Panc1 (cell line): ENCODE data around the gene PHYHIPL. TPM values are rescaled to one million over a fixed set of nuclear protein-coding genes. Genes with fewer than 3 reads are reported as not detected.
"Not testable (repeated sequence)": the region's sequence is repeated elsewhere in the genome, so short reads cannot be mapped to it uniquely, and the experiment has no call there.

ENCODE experiments used
- ATAC-seq: fragments of 200-7000 bp; cut with Tn5 transposase; 2 replicates; pipeline ENCODE4 v1.9.1; 2020; ENCODE audit warnings: mild to moderate bottlenecking, moderate library complexity
- BruUV-seq: library from RNA; stranded (reverse); fragments of 400-500 nt; replicated peaks from 2 replicates; lab custom pipeline; 2021; lab: Mats Ljungman, UMichigan
- CTCF ChIA-PET: fragments of 300-600 bp; sonication (Branson Sonifier 250); formaldehyde crosslinking; loops from one replicate; lab custom pipeline; 2022; ENCODE audit warnings: antibody characterized with exemption; lab: Charles Lee
- POLR2A ChIA-PET: fragments of 300-600 bp; sonication (Branson Sonifier 250); formaldehyde crosslinking; loops from one replicate; lab custom pipeline; 2022; ENCODE audit warnings: antibody characterized with exemption; lab: Charles Lee
- DNase-seq: peaks from one replicate; pipeline ENCODE4 v3.0.0-alpha.2; 2010; ENCODE audit warnings: low read depth, low spot score
- H3K27ac ChIP-seq: 2 replicates; pipeline ENCODE4 v1.5.1; 2011; ENCODE audit warnings: mild to moderate bottlenecking, low read length, inconsistent platforms
- H3K27me3 ChIP-seq: fragments of 200-500 bp; sonication (Bioruptor generic); 2 replicates; pipeline ENCODE4 v1.6.0; 2014; ENCODE audit warnings: low read length, inconsistent platforms; ENCODE audit not compliant: control insufficient read depth, insufficient read depth
- H3K36me3 ChIP-seq: fragments of 200-500 bp; sonication (Bioruptor generic); 2 replicates; pipeline ENCODE4 v1.5.1; 2014; ENCODE audit warnings: inconsistent platforms, mild to moderate bottlenecking, low read length, moderate library complexity; ENCODE audit not compliant: control insufficient read depth, insufficient read depth
- H3K4me1 ChIP-seq: 2 replicates; pipeline ENCODE4 v1.5.1; 2011; ENCODE audit warnings: inconsistent platforms, mild to moderate bottlenecking, low read length, moderate library complexity; ENCODE audit not compliant: control insufficient read depth, insufficient read depth
- H3K4me3 ChIP-seq, 2 experiments: 2 replicates each; pipeline ENCODE4 v1.5.1; 2011 to 2012; ENCODE audit warnings: low read depth in 2 of 2, low read length in 2 of 2, mild to moderate bottlenecking in 2 of 2, inconsistent platforms in 1 of 2, moderate library complexity in 1 of 2
- H3K9me3 ChIP-seq: fragments of 200-500 bp; sonication (Bioruptor generic); 2 replicates; pipeline ENCODE4 v1.5.1; 2014; ENCODE audit warnings: low read depth, mild to moderate bottlenecking, inconsistent platforms, low read length, moderate library complexity; ENCODE audit not compliant: control insufficient read depth, insufficient read depth
- CTCF ChIP-seq: fragments of 450-650 bp; IDR thresholded peaks from 2 replicates; pipeline ENCODE4 v1.5.1; 2017; ENCODE audit warnings: mild to moderate bottlenecking
- POLR2AphosphoS5 ChIP-seq: IDR thresholded peaks from 2 replicates; pipeline ENCODE4 v1.6.1; 2012; ENCODE audit warnings: mild to moderate bottlenecking, low read depth, low read length, moderate library complexity
- REST ChIP-seq, 2 experiments: IDR thresholded peaks; 2 replicates each; pipeline ENCODE4 v1.6.1; 2011 to 2012; ENCODE audit warnings: low read depth in 2 of 2, control low read depth in 1 of 2, low read length in 1 of 2, mild to moderate bottlenecking in 1 of 2, moderate library complexity in 1 of 2; ENCODE audit not compliant: insufficient read depth in 1 of 2
- SIN3A ChIP-seq: IDR thresholded peaks from 2 replicates; pipeline ENCODE4 v1.6.1; 2012; ENCODE audit warnings: low read depth, mild to moderate bottlenecking, low read length, moderate library complexity, borderline replicate concordance; ENCODE audit not compliant: insufficient read depth
- TCF7L2 ChIP-seq: IDR thresholded peaks from 2 replicates; pipeline ENCODE4 v1.6.1; 2011; ENCODE audit warnings: mild to moderate bottlenecking, low read depth, low read length, inconsistent platforms
- in situ Hi-C: cut with HindIII; loops from 2 replicates; pipeline ENCODE4 v1.10.0; 2016; ENCODE audit warnings: low sequenced_read_pairs, low pct_unique_long_range_greater_than_20kb
- intact Hi-C: fragments of 100-400 bp; cut with micrococcal nuclease; formaldehyde crosslinking; loops from one replicate; pipeline ENCODE4 v1.10.0; 2022; ENCODE audit not compliant: unreplicated experiment
- total RNA-seq: library from RNA; stranded (reverse); gene quantifications from one replicate; pipeline ENCODE4 v1.2.1, GENCODE V29; 2021; ENCODE audit not compliant: unreplicated experiment

Gene PHYHIPL
- total RNA-seq, 1 experiment from 2014 or later, result not detected

GRCh38 chr10:59236064-59236697, 59.7 kb downstream of the PHYHIPL start:
- DNase-seq, result no peak
- ChIA-PET CTCF (no interaction called here), POLR2A (no interaction called here)
- H3K4me1 ChIP-seq, result no peaks in the 10 kb centered on the region
- H3K9me3 ChIP-seq, result no peaks in the 10 kb centered on the region
- ATAC-seq, result no peak
- no peak overlapping the region for H3K27ac ChIP-seq
- H3K4me3 ChIP-seq, result no peak overlapping the region
- BruUV-seq, result no TSS peak
- in situ Hi-C loops, result no loop called here
- H3K36me3 ChIP-seq, result no peaks in the 10 kb centered on the region
- H3K27me3 ChIP-seq, result no peaks in the 10 kb centered on the region
- intact Hi-C loops, result loop anchor here (5.0 kb wide), 1 partner anchor 454 kb away; no protein-coding TSS in a partner anchor
- TF ChIP-seq SIN3A (no peak), TCF7L2 (no peak), POLR2AphosphoS5 (no peak)

- Histone ChIP-seq H3K27me3 (no peaks in the 10 kb centered on the region), H3K4me3 (no peak overlapping the region), H3K4me1 (no peaks in the 10 kb centered on the region), H3K9me3 (no peaks in the 10 kb centered on the region), H3K27ac (no peak overlapping the region), H3K36me3 (no peaks in the 10 kb centered on the region)
- in situ Hi-C loops (no loop called here), intact Hi-C loops (loop anchor here (5.0 kb wide), 1 partner anchor 455 kb away; no protein-coding TSS in a partner anchor)
- DNase-seq (no peak), ATAC-seq (no peak)
- TF ChIP-seq CTCF (no peak), SIN3A (no peak), POLR2AphosphoS5 (no peak), TCF7L2 (no peak), REST (IDR thresholded peaks at IDR 0.05; ENCODE audit: insufficient read depth in 1 of 2, low read depth in 2 of 2, low read length in 1 of 2) (no peak)
- BruUV-seq, result no TSS peak
- ChIA-PET POLR2A (no interaction called here), CTCF (no interaction called here)
These were observed 61.3 kb downstream of the PHYHIPL start for GRCh38 chr10:59237775-59238174.

GRCh38 chr10:59239108-59239507, 62.7 kb downstream of the PHYHIPL start:
- H3K36me3 ChIP-seq, ATAC-seq, DNase-seq, H3K4me1 ChIP-seq, H3K27ac ChIP-seq, POLR2A ChIA-PET, H3K27me3 ChIP-seq, in situ Hi-C loops, H3K9me3 ChIP-seq, H3K4me3 ChIP-seq, BruUV-seq: not testable (repeated sequence)
- CTCF ChIA-PET, result interaction anchor here (0.6 kb wide), 1 partner anchor 1509 kb away, joined by 3 read pairs; no protein-coding TSS in a partner anchor
- intact Hi-C loops, result loop anchor here (5.0 kb wide), 1 partner anchor 457 kb away; no protein-coding TSS in a partner anchor
